Caco-2 (cell line): ENCODE data around the gene EXOC2. TPM values are rescaled to one million over a fixed set of nuclear protein-coding genes. Genes with fewer than 3 reads are reported as not detected.

Source experiments
- BruUV-seq: library from RNA; stranded (reverse); fragments of 400-500 nt; replicated peaks from 2 replicates; lab custom pipeline; 2021; lab: Mats Ljungman, UMichigan
- CTCF ChIA-PET: fragments of 300-600 bp; sonication (Branson Sonifier 250); formaldehyde crosslinking; loops from one replicate; lab custom pipeline; 2022; ENCODE audit warnings: antibody characterized with exemption; lab: Charles Lee
- POLR2A ChIA-PET: fragments of 300-600 bp; sonication (Branson Sonifier 250); formaldehyde crosslinking; loops from one replicate; lab custom pipeline; 2022; ENCODE audit warnings: antibody characterized with exemption; lab: Charles Lee
- DNase-seq, 2 experiments: peaks; one replicate each; pipeline versions ENCODE4 v3.0.0 to v3.0.0-alpha.2; 2020 to 2022
- H3K27me3 ChIP-seq: replicated peaks from 2 replicates; pipeline ENCODE4 v1.6.0; 2011; ENCODE audit warnings: low read length; ENCODE audit not compliant: control insufficient read depth, insufficient read depth
- H3K36me3 ChIP-seq: 2 replicates; pipeline ENCODE4 v1.5.1; 2011; ENCODE audit warnings: low read length; ENCODE audit not compliant: control insufficient read depth, insufficient read depth
- H3K4me1 ChIP-seq: fragments of 250-450 bp; sonication (Bioruptor Pico); 2 replicates; pipeline ENCODE4 v1.5.1; 2020; ENCODE audit warnings: mild to moderate bottlenecking
- H3K4me3 ChIP-seq: 2 replicates; pipeline ENCODE4 v1.5.1; 2011; ENCODE audit warnings: low read depth, mild to moderate bottlenecking, control low read depth, low read length
- H3K9me3 ChIP-seq: fragments of 250-450 bp; sonication (Bioruptor Pico); 2 replicates; pipeline ENCODE4 v1.5.1; 2020; ENCODE audit warnings: mild to moderate bottlenecking, moderate library complexity
- H3K27ac Mint-ChIP-seq: one replicate; pipeline ENCODE4 v1.8.0; 2022; ENCODE audit warnings: mixed read lengths; ENCODE audit not compliant: unreplicated experiment
- H3K27me3 Mint-ChIP-seq: one replicate; pipeline ENCODE4 v1.8.0; 2022; ENCODE audit warnings: mixed read lengths; ENCODE audit not compliant: insufficient read depth, unreplicated experiment
- H3K36me3 Mint-ChIP-seq: one replicate; pipeline ENCODE4 v1.8.0; 2022; ENCODE audit warnings: mild to moderate bottlenecking, mixed read lengths; ENCODE audit not compliant: insufficient read depth, unreplicated experiment
- H3K4me1 Mint-ChIP-seq: one replicate; pipeline ENCODE4 v1.8.0; 2022; ENCODE audit warnings: low read depth, mixed read lengths; ENCODE audit not compliant: unreplicated experiment
- H3K4me3 Mint-ChIP-seq: one replicate; pipeline ENCODE4 v1.8.0; 2022; ENCODE audit warnings: mild to moderate bottlenecking, moderate library complexity, mixed read lengths; ENCODE audit not compliant: unreplicated experiment
- H3K9me3 Mint-ChIP-seq: one replicate; pipeline ENCODE4 v1.8.0; 2022; ENCODE audit warnings: mixed read lengths; ENCODE audit not compliant: unreplicated experiment
- intact Hi-C: fragments of 100-400 bp; cut with micrococcal nuclease; formaldehyde crosslinking; loops from one replicate; pipeline ENCODE4 v1.10.0; 2022; ENCODE audit not compliant: unreplicated experiment
- total RNA-seq: library from RNA; stranded (reverse); gene quantifications from 2 replicates; pipeline ENCODE4 v1.2.3, GENCODE V29; 2022
- TF ChIP-seq, protein P1 (sequence below), 2 experiments: fragments of 200-600 bp in 1 of 2; IDR thresholded peaks; 1 replicate in 1 of 2; 2 replicates in 1 of 2; pipeline versions ENCODE4 v1.5.1 to v1.8.0; 2011 to 2022; ENCODE audit warnings: antibody characterized with exemption in 1 of 2, control low read depth in 1 of 2, inconsistent platforms in 1 of 2, low read depth in 1 of 2, low read length in 1 of 2, mild to moderate bottlenecking in 1 of 2, moderate library complexity in 1 of 2; ENCODE audit not compliant: insufficient read depth in 1 of 2, severe bottlenecking in 1 of 2, unreplicated experiment in 1 of 2

EXOC2 gene
- total RNA-seq, 1 experiment from 2014 or later: 21.4 TPM

- intact Hi-C loops: no loop called here
- Histone ChIP-seq H3K27me3 (no peaks in the 10 kb centered on the region), H3K9me3 (no peaks in the 10 kb centered on the region), H3K4me3 (no peak overlapping the region), H3K36me3 (no peaks in the 10 kb centered on the region), H3K4me1 (no peaks in the 10 kb centered on the region)
- H3K4me3 Mint-ChIP-seq: no peak overlapping the region
- H3K9me3 Mint-ChIP-seq: no peaks in the 10 kb centered on the region
- peaks cover 6% of the 10 kb centered on the region for H3K36me3 Mint-ChIP-seq
- ChIA-PET POLR2A (no interaction called here), CTCF (no interaction called here)
- no peaks in the 10 kb centered on the region for H3K4me1 Mint-ChIP-seq
- TF ChIP-seq, protein P1, sequence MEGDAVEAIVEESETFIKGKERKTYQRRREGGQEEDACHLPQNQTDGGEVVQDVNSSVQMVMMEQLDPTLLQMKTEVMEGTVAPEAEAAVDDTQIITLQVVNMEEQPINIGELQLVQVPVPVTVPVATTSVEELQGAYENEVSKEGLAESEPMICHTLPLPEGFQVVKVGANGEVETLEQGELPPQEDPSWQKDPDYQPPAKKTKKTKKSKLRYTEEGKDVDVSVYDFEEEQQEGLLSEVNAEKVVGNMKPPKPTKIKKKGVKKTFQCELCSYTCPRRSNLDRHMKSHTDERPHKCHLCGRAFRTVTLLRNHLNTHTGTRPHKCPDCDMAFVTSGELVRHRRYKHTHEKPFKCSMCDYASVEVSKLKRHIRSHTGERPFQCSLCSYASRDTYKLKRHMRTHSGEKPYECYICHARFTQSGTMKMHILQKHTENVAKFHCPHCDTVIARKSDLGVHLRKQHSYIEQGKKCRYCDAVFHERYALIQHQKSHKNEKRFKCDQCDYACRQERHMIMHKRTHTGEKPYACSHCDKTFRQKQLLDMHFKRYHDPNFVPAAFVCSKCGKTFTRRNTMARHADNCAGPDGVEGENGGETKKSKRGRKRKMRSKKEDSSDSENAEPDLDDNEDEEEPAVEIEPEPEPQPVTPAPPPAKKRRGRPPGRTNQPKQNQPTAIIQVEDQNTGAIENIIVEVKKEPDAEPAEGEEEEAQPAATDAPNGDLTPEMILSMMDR (IDR thresholded peaks at IDR 0.05; ENCODE audit: insufficient read depth in 1 of 2, low read depth in 1 of 2, low read length in 1 of 2, severe bottlenecking in 1 of 2, unreplicated experiment in 1 of 2): no peak
- no TSS peak for BruUV-seq
- no peak for DNase-seq
- H3K27ac Mint-ChIP-seq: no peak overlapping the region
- no peaks in the 10 kb centered on the region for H3K27me3 Mint-ChIP-seq
These were observed 185.9 kb downstream of the EXOC2 start for GRCh38 chr6:506920-507622.

- Mint-ChIP-seq H3K4me3 (no peak overlapping the region), H3K36me3 (peaks cover under 1% of the 10 kb centered on the region), H3K27me3 (no peaks in the 10 kb centered on the region), H3K9me3 (no peaks in the 10 kb centered on the region), H3K4me1 (no peaks in the 10 kb centered on the region), H3K27ac (no peak overlapping the region)
- Histone ChIP-seq H3K4me3 (no peak overlapping the region), H3K27me3 (no peaks in the 10 kb centered on the region), H3K9me3 (no peaks in the 10 kb centered on the region), H3K36me3 (no peaks in the 10 kb centered on the region), H3K4me1 (no peaks in the 10 kb centered on the region)
- ChIA-PET POLR2A (no interaction called here), CTCF (no interaction called here)
- TF ChIP-seq, protein P1 (IDR thresholded peaks at IDR 0.05; ENCODE audit: insufficient read depth in 1 of 2, low read depth in 1 of 2, low read length in 1 of 2, severe bottlenecking in 1 of 2, unreplicated experiment in 1 of 2): no peak
- intact Hi-C loops: no loop called here
- BruUV-seq: no TSS peak
- no peak for DNase-seq
These were observed 186.4 kb downstream of the EXOC2 start for GRCh38 chr6:506508-506907.

DNA sequence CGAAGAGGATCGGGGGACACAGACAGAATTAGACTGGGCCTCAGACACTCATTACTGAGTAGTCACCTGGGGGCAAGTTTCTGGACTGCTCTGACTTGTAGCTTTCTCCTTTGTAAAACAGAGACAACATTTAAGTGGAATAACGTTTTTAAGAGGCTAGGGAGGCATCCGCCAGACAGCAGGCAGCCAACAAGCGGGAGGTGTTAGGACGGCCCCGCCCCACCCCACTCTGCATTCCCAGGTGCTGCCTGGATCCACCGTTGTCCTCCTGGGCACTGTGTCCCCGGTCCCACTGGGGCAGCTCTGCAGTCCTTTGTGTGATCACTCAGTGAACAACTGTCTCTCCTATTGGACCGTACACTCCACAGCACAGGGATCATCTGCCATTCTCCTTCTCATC lies 187.6 kb downstream of the EXOC2 start:
- no peak overlapping the region for H3K27ac Mint-ChIP-seq
- no peak for DNase-seq
- Histone ChIP-seq H3K4me3 (no peak overlapping the region), H3K36me3 (no peaks in the 10 kb centered on the region), H3K27me3 (no peaks in the 10 kb centered on the region), H3K4me1 (no peaks in the 10 kb centered on the region), H3K9me3 (no peaks in the 10 kb centered on the region)
- ChIA-PET CTCF (no interaction called here), POLR2A (no interaction called here)
- intact Hi-C loops: no loop called here
- H3K4me3 Mint-ChIP-seq: no peak overlapping the region
- TF ChIP-seq, protein P1 (IDR thresholded peaks at IDR 0.05; ENCODE audit: insufficient read depth in 1 of 2, low read depth in 1 of 2, low read length in 1 of 2, severe bottlenecking in 1 of 2, unreplicated experiment in 1 of 2): no peak
- no peaks in the 10 kb centered on the region for H3K27me3 Mint-ChIP-seq
- H3K4me1 Mint-ChIP-seq: no peaks in the 10 kb centered on the region
- no peaks in the 10 kb centered on the region for H3K36me3 Mint-ChIP-seq
- no TSS peak for BruUV-seq
- H3K9me3 Mint-ChIP-seq: no peaks in the 10 kb centered on the region
